Lung (tissue), 12 donors: Measurements from ENCODE around the gene CCDC185. TPM values are rescaled to one million over a fixed set of nuclear protein-coding genes. Genes with fewer than 3 reads are reported as not detected.

Experiments used
- ATAC-seq: fragments of 200-7000 bp; cut with Tn5 transposase; one replicate; pipeline ENCODE4 v1.9.1; 2020; ENCODE audit warnings: moderate number of reproducible peaks; ENCODE audit not compliant: insufficient read depth, low FRiP score
- DNase-seq, 3 donors: peaks; one replicate each; pipeline ENCODE4 v3.0.0-alpha.2; 2013 to 2017
- H3K27ac ChIP-seq, 2 donors: one replicate each; pipeline ENCODE4 v1.5.1; 2013; ENCODE audit warnings: mild to moderate bottlenecking in 2 of 2, moderate library complexity in 2 of 2, control low read depth in 1 of 2, inconsistent platforms in 1 of 2, low read depth in 1 of 2, low read length in 1 of 2
- H3K27me3 ChIP-seq, 3 donors: one replicate each; pipeline ENCODE4 v1.5.1; 2013; ENCODE audit warnings: low read length in 2 of 3; ENCODE audit not compliant: control insufficient read depth in 3 of 3, insufficient read depth in 3 of 3
- H3K36me3 ChIP-seq, 4 donors: one replicate each; pipeline ENCODE4 v1.5.1; 2013; ENCODE audit warnings: low read length in 4 of 4, mild to moderate bottlenecking in 1 of 4, moderate library complexity in 1 of 4; ENCODE audit not compliant: control insufficient read depth in 4 of 4, insufficient read depth in 4 of 4
- H3K4me1 ChIP-seq, 5 donors: one replicate each; pipeline ENCODE4 v1.5.1; 2013; ENCODE audit warnings: low read length in 5 of 5, mild to moderate bottlenecking in 2 of 5, moderate library complexity in 1 of 5; ENCODE audit not compliant: control insufficient read depth in 5 of 5, insufficient read depth in 5 of 5
- H3K4me3 ChIP-seq: one replicate; pipeline ENCODE4 v1.5.1; 2013; ENCODE audit warnings: mild to moderate bottlenecking, control low read depth, moderate library complexity
- H3K9ac ChIP-seq, 2 donors: one replicate each; pipeline ENCODE4 v1.5.1; 2013; ENCODE audit warnings: low read length in 2 of 2, control low read depth in 1 of 2; ENCODE audit not compliant: insufficient read depth in 1 of 2
- H3K9me3 ChIP-seq, 4 donors: one replicate each; pipeline ENCODE4 v1.5.1; 2013; ENCODE audit warnings: low read length in 3 of 4, mild to moderate bottlenecking in 1 of 4, moderate library complexity in 1 of 4; ENCODE audit not compliant: control insufficient read depth in 4 of 4, insufficient read depth in 3 of 4
- CTCF ChIP-seq: IDR thresholded peaks from 2 replicates; pipeline ENCODE4 v1.5.1; 2012; ENCODE audit warnings: mild to moderate bottlenecking; ENCODE audit errors: control extremely low read depth, extremely low read depth
- WGBS, 2 donors: extraction: QIAGEN DNeasy Blood & Tissue Kit; methylation state at CpG; one replicate each; pipeline ENCODE4 v1.1.7; 2013; 5-methylcytosine and 5-hydroxymethylcytosine counted together
- polyA plus RNA-seq, 2 donors: library from polyadenylated mRNA; stranded (reverse); fragments of 200-250 nt; gene quantifications; one replicate each; pipeline ENCODE4 v1.2.1, GENCODE V29; 2013
- total RNA-seq, 2 donors: library from RNA; depleted of rRNA in 1 of 2; stranded (reverse); fragments of >200 nt in 1 of 2; gene quantifications; one replicate each; pipeline ENCODE4 v1.2.1, GENCODE V29; 2014 to 2021
- donor health status: control.
- donor health status: control.
- donor health status: Bipolar disorder and iron deficiency.
- donor health status: healthy.
- donor health status: DM: yes; HTN: yes; CAD: no.

The CCDC185 gene
- total and polyA plus RNA-seq, 4 donors, result not detected

- Histone ChIP-seq H3K36me3 (no peaks in the 10 kb centered on the region), H3K27ac (no peak overlapping the region), H3K4me3 (no peak overlapping the region), H3K4me1 (no peaks in the 10 kb centered on the region), H3K27me3 (no peaks in the 10 kb centered on the region), H3K9me3 (peaks cover 0 to 2% (median 0%) of the 10 kb centered on the region in 4 donors), H3K9ac (no peak overlapping the region)
- no peak for ATAC-seq
- no peak for TF ChIP-seq CTCF
- no peak for DNase-seq
- 72 to 81% methylated on average over 3 of the region's 3 CpGs for WGBS, 2 donors
Observed at GRCh38 chr1:223403184-223403815, 10.1 kb downstream of the CCDC185 start.

GRCh38 chr1:223405507-223405906, 12.3 kb downstream of the CCDC185 start:
- Histone ChIP-seq H3K27ac (no peak overlapping the region), H3K9me3 (peaks cover 0 to 2% (median 0%) of the 10 kb centered on the region in 4 donors), H3K36me3 (no peaks in the 10 kb centered on the region), H3K4me1 (no peaks in the 10 kb centered on the region), H3K4me3 (no peak overlapping the region), H3K9ac (no peak overlapping the region), H3K27me3 (no peaks in the 10 kb centered on the region)
- no peak for DNase-seq
- 85 to 94% methylated on average over 3 of the region's 3 CpGs for WGBS, 2 donors
- TF ChIP-seq CTCF, result no peak
- no peak for ATAC-seq

GRCh38 chr1:223410036-223410435, 16.8 kb downstream of the CCDC185 start:
- ATAC-seq (no peak), DNase-seq (no peak)
- Histone ChIP-seq H3K27ac (no peak overlapping the region), H3K4me3 (no peak overlapping the region), H3K9ac (no peak overlapping the region), H3K4me1 (no peaks in the 10 kb centered on the region), H3K27me3 (peaks cover 0 to 2% (median 0%) of the 10 kb centered on the region in 3 donors), H3K9me3 (peaks cover 0 to 2% (median 0%) of the 10 kb centered on the region in 4 donors), H3K36me3 (no peaks in the 10 kb centered on the region)
- TF ChIP-seq CTCF, result no peak

- DNase-seq, result no peak
Observed at GRCh38 chr1:223411309-223411708, 18.1 kb downstream of the CCDC185 start.

More at GRCh38 chr1:223411309-223411708, 18.1 kb downstream of the CCDC185 start:
- Histone ChIP-seq H3K27me3 (peaks cover 0 to 2% (median 0%) of the 10 kb centered on the region in 3 donors), H3K9me3 (no peaks in the 10 kb centered on the region), H3K27ac (no peak overlapping the region), H3K4me3 (no peak overlapping the region), H3K4me1 (no peaks in the 10 kb centered on the region), H3K9ac (no peak overlapping the region), H3K36me3 (no peaks in the 10 kb centered on the region)
- no peak for TF ChIP-seq CTCF
- ATAC-seq, result no peak
- WGBS, 2 donors, result 41 to 45% methylated on average over 2 of the region's 2 CpGs
